SK-N-DZ (cell line): ENCODE data around the gene MMD.

Source experiments
- DNase-seq: peaks from one replicate; pipeline ENCODE4 v3.0.0-alpha.2; 2015; ENCODE audit warnings: low spot score

MMD gene

DNA sequence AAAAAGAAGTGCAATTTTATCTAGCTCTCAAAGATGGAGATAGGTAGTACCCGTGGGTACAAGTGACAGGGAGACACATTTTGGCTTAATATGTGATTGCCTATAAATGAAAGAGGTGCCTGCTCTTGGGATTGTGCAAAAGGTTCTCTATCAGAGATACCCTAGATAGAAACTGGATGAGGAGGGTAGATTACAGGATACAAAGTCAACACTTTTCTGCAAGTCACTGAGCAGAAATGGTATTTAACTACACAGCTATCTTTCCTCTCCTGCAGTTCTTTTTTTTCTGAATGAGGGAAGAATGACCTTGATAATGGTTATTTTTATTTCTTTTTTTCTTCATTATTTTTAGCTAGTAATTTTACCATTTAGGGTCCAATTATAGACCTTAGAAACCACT is 67.6 kb downstream of the MMD start:
- DNase-seq = no peak

DNA sequence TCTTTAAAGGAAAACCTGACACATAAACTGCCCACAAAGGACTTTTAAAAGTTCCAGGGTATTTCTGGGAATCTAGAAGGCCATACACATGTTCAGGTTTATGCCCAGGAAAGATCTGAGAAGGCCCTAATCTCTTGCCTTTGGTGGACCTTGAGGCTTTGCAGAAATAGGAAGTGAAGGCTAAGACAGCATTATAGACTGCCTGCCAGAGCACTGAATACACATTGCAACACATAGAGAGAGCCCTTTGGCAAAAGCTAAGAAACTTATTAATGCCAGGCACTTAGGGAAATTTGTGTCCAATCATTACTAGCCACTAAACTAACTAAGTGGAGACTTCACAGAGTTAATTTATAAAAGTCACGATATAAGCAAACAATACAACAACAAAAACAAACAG is 70.4 kb downstream of the MMD start:
- no peak for DNase-seq

DNA sequence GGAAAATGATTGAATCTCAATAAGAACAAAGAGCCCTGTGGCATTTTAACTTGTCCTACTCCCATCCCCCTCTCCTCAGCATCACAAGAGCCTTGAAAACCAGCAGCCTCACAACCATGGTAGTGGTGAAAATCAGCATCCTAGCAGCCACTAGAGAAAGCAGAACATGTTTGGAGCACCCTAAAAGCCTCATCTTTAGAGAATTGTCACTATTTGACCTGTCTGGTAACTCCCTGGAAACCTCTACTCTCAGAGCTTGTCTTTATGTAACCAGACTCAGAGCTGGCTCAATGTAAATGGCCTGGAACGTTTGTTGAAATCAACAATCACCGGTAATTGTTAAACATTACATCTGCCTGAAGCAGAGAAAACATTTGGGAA is 70.8 kb downstream of the MMD start:
- DNase-seq = no peak

DNA sequence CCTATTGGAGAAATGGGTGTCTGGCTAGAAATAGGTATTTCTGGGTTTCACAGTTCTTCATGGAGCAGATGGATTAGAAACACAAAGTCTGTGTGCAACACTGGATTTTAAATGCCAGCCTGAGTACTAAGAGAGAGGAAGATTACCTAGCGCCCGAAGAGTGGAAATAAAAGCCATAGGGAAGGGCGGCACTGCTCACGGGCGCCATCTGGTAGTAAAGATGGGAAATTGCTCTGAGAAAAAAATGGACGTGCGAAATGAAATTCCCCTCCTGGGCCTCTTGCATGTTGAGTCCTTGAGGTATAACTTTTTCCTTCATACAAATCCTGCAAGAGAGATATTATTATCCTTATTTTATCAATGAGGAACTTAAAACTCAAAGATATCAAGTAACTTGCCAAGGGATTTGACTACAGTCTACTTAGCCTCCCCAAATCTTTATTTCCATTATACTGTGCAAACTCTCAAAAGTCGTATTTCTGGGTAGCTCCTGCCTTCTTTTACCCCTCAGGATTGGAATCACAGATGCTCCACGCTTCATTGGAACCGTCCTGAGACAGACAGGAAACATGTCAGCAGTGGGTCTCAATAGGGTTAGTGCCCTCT is 72.8 kb downstream of the MMD start:
- peak; percentile 70 for DNase-seq

DNA sequence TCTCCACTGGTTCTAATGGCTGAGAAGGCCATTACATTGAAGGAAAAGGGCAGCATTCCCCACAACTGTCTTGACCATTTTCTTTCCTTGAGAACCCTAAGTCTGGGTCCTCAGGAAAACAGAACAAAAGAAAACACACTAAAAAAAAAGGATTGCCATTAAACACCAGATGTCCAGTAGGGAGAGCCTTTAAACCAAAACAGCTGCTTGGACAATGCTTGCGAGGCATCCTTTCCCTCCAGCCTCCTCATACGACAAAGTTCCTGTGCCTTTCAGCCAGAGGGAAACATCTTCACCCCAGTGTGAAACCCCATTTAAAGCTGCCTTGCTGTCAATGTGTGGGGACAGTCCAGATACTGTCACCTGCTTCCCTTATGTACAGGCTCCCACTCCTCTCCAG is 74.3 kb downstream of the MMD start:
- no peak for DNase-seq

DNA sequence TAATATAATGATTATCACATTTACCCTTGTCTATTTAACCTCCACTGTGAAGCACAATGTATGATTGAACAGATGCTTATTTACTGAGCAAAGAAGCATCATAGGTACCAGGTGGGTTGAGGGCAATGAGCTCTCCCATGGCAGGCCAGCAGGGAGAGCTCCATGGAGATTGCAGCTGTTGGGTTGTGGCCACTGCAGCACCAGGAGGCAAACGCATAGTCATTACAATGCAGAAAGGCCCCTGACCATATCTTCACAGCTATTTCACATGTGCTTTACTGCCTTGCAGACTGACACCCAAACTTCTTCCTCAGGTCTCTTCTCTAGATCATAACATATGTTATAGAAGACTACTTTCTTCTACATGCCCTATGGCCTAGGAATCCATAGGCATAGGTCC is 75.0 kb downstream of the MMD start:
- DNase-seq = no peak

DNA sequence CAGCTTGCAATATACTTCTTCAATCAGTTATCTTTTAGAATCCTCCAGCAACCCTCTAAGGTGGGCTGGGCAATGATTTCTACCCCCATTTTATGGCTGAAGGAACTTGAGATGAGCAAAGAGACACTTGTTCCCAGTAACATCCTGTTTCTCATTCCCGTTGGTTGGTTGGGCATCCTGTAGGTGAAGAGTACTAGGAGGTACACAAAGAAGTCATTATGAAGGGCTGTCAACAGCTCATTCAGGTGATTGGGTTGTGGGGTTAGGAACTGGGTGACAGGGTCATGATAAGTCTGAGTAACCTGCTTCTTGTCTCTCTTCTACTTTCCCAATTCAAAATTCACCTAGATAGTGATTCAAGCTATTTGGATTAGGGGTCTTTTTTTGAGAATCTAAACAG is 76.5 kb downstream of the MMD start:
- DNase-seq = no peak

DNA sequence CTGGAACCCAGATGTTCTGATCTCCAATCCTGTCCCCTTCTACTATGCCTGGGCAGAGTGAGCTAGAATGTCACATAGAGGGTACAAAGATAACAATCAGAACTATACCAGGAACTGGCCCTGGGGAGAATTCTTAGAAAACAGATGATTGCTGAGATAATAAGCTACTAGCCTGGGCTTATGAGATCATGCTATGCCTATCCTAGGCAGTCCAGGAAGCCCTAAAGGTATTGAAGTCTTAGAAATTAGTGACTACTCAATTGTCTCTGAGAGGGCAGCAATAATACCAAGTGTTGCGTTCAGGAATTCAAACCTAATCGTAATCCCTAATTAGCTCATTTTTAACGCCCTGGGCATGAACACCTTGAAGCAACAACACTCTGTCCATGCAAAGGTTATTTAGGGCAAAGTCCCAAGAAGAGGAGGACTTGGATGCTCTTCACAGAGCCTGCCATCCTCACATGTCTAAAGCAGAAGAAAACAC is 77.1 kb downstream of the MMD start:
- DNase-seq = peak; percentile 60

DNA sequence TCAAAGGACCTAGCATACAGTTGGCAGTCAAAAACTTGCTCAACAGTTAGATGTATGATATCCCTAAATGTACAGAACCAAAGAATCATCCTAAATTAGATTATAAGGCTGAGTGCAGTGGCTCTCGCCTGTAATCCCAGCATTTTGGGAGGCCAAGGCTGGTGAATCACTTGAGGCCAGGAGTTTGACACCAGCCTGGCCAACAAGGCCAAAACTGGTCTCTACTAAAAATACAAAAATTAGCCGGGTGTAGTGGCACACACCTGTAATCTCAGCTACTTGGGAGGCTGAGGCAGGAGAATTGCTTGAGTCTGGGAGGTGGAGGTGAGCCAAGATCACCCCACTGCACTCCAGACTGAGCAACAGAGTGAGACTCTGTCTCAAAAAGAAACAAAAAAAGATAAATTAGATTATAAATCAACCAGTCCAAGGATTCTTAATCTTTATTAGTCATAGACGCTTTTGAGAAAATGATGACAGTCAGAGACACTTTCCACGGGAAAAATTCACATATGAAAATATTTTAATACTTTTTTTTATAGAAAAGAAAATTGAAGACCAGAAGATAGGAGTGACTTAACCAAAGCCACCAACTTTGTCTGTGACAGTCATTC is 77.6 kb downstream of the MMD start:
- no peak for DNase-seq

DNA sequence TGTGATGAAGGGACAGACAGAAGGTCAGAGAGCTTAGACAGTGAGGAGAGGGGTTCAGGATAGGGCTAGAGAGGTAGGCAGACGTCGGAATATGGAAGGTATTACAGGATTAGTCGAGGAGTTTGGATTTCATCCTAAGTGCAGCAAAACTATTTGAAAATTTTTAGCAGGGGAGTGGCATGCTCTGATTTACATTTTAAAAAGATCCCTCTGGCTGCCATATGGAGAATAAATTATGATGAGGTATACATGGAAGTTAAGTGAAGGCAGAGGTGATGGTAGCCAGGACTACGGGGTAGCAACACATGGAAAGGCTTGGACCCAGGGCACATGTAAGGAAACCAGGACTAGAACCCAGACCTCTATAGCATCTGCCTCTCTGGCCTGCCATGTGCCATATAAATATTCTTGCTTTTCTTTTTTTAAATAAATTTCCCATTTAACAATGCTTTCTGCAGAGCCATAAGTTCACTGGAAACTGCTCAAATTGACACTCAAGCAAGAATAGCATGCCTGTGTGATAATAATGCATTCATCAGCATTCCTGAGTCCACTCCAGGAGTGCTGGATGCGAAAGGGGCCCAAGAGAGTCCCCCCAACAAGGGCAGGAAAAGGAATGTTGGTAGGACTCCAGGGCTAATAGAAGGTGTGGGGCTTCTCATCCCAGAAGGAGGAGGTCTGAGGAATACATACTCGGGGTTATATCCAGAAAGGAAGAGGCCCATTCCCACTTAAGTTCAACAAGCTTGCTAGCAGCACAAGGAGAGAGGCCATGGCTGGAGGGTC is 78.6 kb downstream of the MMD start:
- DNase-seq = no peak
